Skeletal muscle satellite cell (primary cell): Measurements from ENCODE around the gene RAPH1.
"Not testable (repeated sequence)": the region's sequence is repeated elsewhere in the genome, so short reads cannot be mapped to it uniquely, and the experiment has no call there.

Experiments
- H3K27me3 ChIP-seq: 2 replicates; pipeline ENCODE4 v1.7.0; 2013; ENCODE audit warnings: low read length; ENCODE audit not compliant: control insufficient read depth, insufficient read depth
- H3K36me3 ChIP-seq: 2 replicates; pipeline ENCODE4 v1.7.0; 2013; ENCODE audit warnings: mild to moderate bottlenecking, control low read depth, low read length; ENCODE audit not compliant: insufficient read depth
- H3K4me1 ChIP-seq: 2 replicates; pipeline ENCODE4 v1.7.0; 2013; ENCODE audit warnings: low read length; ENCODE audit not compliant: control insufficient read depth, insufficient read depth
- H3K4me2 ChIP-seq: 2 replicates; pipeline ENCODE4 v1.7.0; 2013; ENCODE audit warnings: mild to moderate bottlenecking, low read length
- H3K4me3 ChIP-seq: 2 replicates; pipeline ENCODE4 v1.7.0; 2013; ENCODE audit warnings: low read length
- H3K9ac ChIP-seq: 2 replicates; pipeline ENCODE4 v1.7.0; 2013; ENCODE audit warnings: mild to moderate bottlenecking, low read depth, low read length, moderate library complexity
- H3K9me3 ChIP-seq: replicated peaks from 2 replicates; pipeline ENCODE4 v1.7.0; 2013; ENCODE audit warnings: mild to moderate bottlenecking, control low read depth, low read length

RAPH1 gene

GRCh38 chr2:203544402-203544801 is 9.3 kb upstream of the RAPH1 start:
- H3K9me3 ChIP-seq = no peaks in the 10 kb centered on the region
- no peak overlapping the region for H3K9ac ChIP-seq
- H3K36me3 ChIP-seq = no peaks in the 10 kb centered on the region
- H3K4me3 ChIP-seq = no peak overlapping the region
- H3K4me1 ChIP-seq = no peaks in the 10 kb centered on the region
- no peaks in the 10 kb centered on the region for H3K27me3 ChIP-seq
- no peak overlapping the region for H3K4me2 ChIP-seq

- Histone ChIP-seq H3K4me2 (no peak overlapping the region), H3K36me3 (no peaks in the 10 kb centered on the region), H3K9ac (no peak overlapping the region), H3K9me3 (no peaks in the 10 kb centered on the region), H3K4me3 (no peak overlapping the region), H3K4me1 (no peaks in the 10 kb centered on the region), H3K27me3 (no peaks in the 10 kb centered on the region)
Observed at GRCh38 chr2:203543898-203544328, 8.8 kb upstream of the RAPH1 start.

GRCh38 chr2:203540598-203540997 is 5.5 kb upstream of the RAPH1 start:
- not testable (repeated sequence) for H3K27me3 ChIP-seq, H3K36me3 ChIP-seq, H3K9ac ChIP-seq, H3K4me2 ChIP-seq, H3K4me3 ChIP-seq, H3K4me1 ChIP-seq, H3K9me3 ChIP-seq

GRCh38 chr2:203538237-203538636 is 3.1 kb upstream of the RAPH1 start:
- H3K9me3 ChIP-seq, H3K4me3 ChIP-seq, H3K4me2 ChIP-seq, H3K4me1 ChIP-seq, H3K27me3 ChIP-seq, H3K36me3 ChIP-seq, H3K9ac ChIP-seq: not testable (repeated sequence)

GRCh38 chr2:203536586-203536951 is 1.5 kb upstream of the RAPH1 start:
- H3K9me3 ChIP-seq, H3K4me3 ChIP-seq: not testable (repeated sequence)

GRCh38 chr2:203535784-203536585 is 884 bp upstream of the RAPH1 start:
- Histone ChIP-seq H3K27me3 (no peaks in the 10 kb centered on the region), H3K4me3 (peak overlapping the region; percentile 82), H3K9me3 (no peaks in the 10 kb centered on the region), H3K36me3 (peaks cover 16% of the 10 kb centered on the region), H3K4me2 (peak overlapping the region; percentile 77), H3K4me1 (peaks cover 17% of the 10 kb centered on the region), H3K9ac (peak overlapping the region; percentile 98)

More at GRCh38 chr2:203536586-203536951, 1.5 kb upstream of the RAPH1 start:
- H3K4me2 ChIP-seq, H3K27me3 ChIP-seq, H3K9ac ChIP-seq: not testable (repeated sequence)
- H3K4me1 ChIP-seq = peaks cover 11% of the 10 kb centered on the region
- H3K36me3 ChIP-seq = peaks cover 13% of the 10 kb centered on the region

- H3K27me3 ChIP-seq = no peaks in the 10 kb centered on the region
- peak overlapping the region; percentile 98 for H3K9ac ChIP-seq
- peak overlapping the region; percentile 82 for H3K4me3 ChIP-seq
- peaks cover 23% of the 10 kb centered on the region for H3K36me3 ChIP-seq
- H3K9me3 ChIP-seq = no peaks in the 10 kb centered on the region
- peak overlapping the region; percentile 77 for H3K4me2 ChIP-seq
- peaks cover 27% of the 10 kb centered on the region for H3K4me1 ChIP-seq
Observed at GRCh38 chr2:203534621-203535077, 452 bp downstream of the RAPH1 start.

- Histone ChIP-seq H3K9ac (peak overlapping the region; percentile 98), H3K4me3 (peak overlapping the region; percentile 82)
Observed at GRCh38 chr2:203533676-203534591, 1.2 kb downstream of the RAPH1 start.

GRCh38 chr2:203532957-203533658 is 2.0 kb downstream of the RAPH1 start:
- Histone ChIP-seq H3K36me3 (peaks cover 23% of the 10 kb centered on the region), H3K4me3 (peak overlapping the region; percentile 82)

More at GRCh38 chr2:203533676-203534591, 1.2 kb downstream of the RAPH1 start:
- Histone ChIP-seq H3K4me2 (peak overlapping the region; percentile 77), H3K9me3 (no peaks in the 10 kb centered on the region), H3K27me3 (no peaks in the 10 kb centered on the region), H3K36me3 (peaks cover 23% of the 10 kb centered on the region), H3K4me1 (peaks cover 30% of the 10 kb centered on the region)

GRCh38 chr2:203527719-203528118 is 7.4 kb downstream of the RAPH1 start:
- H3K9me3 ChIP-seq = no peaks in the 10 kb centered on the region
- H3K9ac ChIP-seq = peak overlapping the region; percentile 29
- no peak overlapping the region for H3K4me3 ChIP-seq
- peaks cover 36% of the 10 kb centered on the region for H3K4me1 ChIP-seq
- peaks cover 37% of the 10 kb centered on the region for H3K36me3 ChIP-seq
- H3K4me2 ChIP-seq = peak overlapping the region; percentile 17
- H3K27me3 ChIP-seq = no peaks in the 10 kb centered on the region

More at GRCh38 chr2:203532957-203533658, 2.0 kb downstream of the RAPH1 start:
- no peaks in the 10 kb centered on the region for H3K27me3 ChIP-seq
- peak overlapping the region; percentile 77 for H3K4me2 ChIP-seq
- peak overlapping the region; percentile 98 for H3K9ac ChIP-seq
- no peaks in the 10 kb centered on the region for H3K9me3 ChIP-seq
- H3K4me1 ChIP-seq = peaks cover 35% of the 10 kb centered on the region

GRCh38 chr2:203513268-203513667 is 21.8 kb downstream of the RAPH1 start:
- H3K4me1 ChIP-seq, H3K9me3 ChIP-seq, H3K27me3 ChIP-seq, H3K36me3 ChIP-seq, H3K4me3 ChIP-seq, H3K4me2 ChIP-seq, H3K9ac ChIP-seq: not testable (repeated sequence)
